Measurements from ENCODE around the gene HPGDS.

Gene HPGDS

DNA sequence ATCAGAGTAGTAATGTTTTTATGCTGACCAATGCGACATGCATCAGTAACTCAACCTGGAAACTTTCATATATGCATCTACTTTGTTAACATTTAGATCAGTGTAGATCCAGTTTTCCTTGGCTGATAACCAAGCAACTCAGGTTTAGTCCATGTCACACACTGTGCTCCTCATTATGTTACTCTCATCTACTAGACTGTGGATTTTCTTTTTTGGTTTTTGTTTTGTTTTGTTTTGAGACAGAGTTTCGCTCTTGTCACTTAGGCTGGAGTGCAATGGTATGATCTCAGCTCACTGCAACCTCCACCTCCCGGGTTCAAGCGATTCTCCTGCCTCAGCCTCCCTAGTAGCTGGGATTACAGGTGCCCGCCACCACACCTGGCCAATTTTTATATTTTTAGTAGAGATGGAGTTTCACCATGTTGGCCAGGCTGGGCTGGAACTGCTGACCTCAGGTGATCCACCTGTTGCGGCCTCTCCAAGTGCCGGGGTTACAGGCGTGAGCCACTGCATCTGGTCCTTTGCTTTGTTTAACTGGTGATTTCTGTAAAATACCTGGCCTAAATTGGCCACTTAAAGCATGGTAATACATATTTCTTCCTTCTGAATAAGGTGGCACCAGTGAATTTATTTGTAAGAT, 86.4 kb downstream of the HPGDS start:
- DNase-seq (ENCODE audit: low read depth in 2 of 2) = no peak

GRCh38 chr4:94253036-94253435, 89.6 kb downstream of the HPGDS start:
- DNase-seq (ENCODE audit: low read depth in 2 of 2) = no peak

- no peak for DNase-seq (ENCODE audit: low read depth in 2 of 2)
Observed at GRCh38 chr4:94251094-94251493, 91.5 kb downstream of the HPGDS start.

All from stimulated activated CD4-positive, alpha-beta T cell treated with anti-CD3 and anti-CD28 coated beads, Interleukin-4, amount 100 ng/mL, for 48 hours (primary cell).